Bronchial epithelial cell (primary cell): ENCODE measurements around the gene LMLN. TPM values are rescaled to one million over a fixed set of nuclear protein-coding genes. Genes with fewer than 3 reads are reported as not detected.

Source experiments
- DNase-seq: peaks from one replicate; pipeline ENCODE4 v3.0.0-alpha.2; 2010; ENCODE audit warnings: low read depth
- FAIRE-seq: peaks from 2 replicates; lab custom pipeline; 2011; peaks lifted over from hg19 to GRCh38; lab: Jason Lieb, UNC
- H3K27me3 ChIP-seq: 2 replicates; pipeline ENCODE4 v1.5.1; 2011; ENCODE audit warnings: low read length; ENCODE audit not compliant: control insufficient read depth, insufficient read depth
- H3K36me3 ChIP-seq: 2 replicates; pipeline ENCODE4 v1.5.1; 2011; ENCODE audit warnings: low read length; ENCODE audit not compliant: control insufficient read depth, insufficient read depth
- H3K4me3 ChIP-seq: 2 replicates; pipeline ENCODE4 v1.5.1; 2011; ENCODE audit warnings: mild to moderate bottlenecking, low read depth, low read length, control low read depth
- total RNA-seq: library from RNA; depleted of rRNA; stranded (reverse); fragments of >200 nt; gene quantifications from 2 replicates; pipeline ENCODE4 v1.2.1, GENCODE V29; 2014
- TF ChIP-seq, protein P1 (sequence below): IDR thresholded peaks from 2 replicates; pipeline ENCODE4 v1.5.1; 2011; ENCODE audit warnings: mild to moderate bottlenecking, moderate library complexity, low read length, control low read depth, inconsistent platforms; ENCODE audit not compliant: insufficient read depth, severe bottlenecking

LMLN gene
- total RNA-seq, 1 donor from 2014 or later, result 3.9 TPM

DNA sequence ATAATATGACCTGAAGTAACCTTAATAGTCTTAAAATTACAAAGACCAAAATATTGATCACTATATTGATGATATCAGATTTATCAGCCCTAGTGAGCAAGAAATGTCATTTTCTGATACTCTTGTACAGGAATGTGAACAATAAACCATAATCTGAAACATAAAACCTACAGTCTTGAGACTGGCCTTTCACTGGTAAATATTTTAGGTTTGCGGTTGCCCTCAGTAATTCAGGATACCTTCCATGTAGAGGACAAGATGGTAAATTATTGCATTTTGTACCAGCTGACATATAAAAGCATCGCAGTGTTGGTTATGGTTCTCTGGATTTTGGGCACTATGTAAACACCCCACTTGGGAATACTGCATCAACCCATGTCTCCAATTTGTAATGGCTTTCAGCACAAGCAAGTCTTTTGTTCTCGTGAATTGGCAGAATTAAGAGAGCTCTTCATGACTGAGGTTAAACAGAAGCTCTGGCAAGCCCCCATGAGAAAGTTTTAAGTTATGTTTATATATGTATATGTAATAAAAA is 128.5 kb downstream of the LMLN start:
- Histone ChIP-seq H3K4me3 (no peak overlapping the region), H3K27me3 (peaks cover 16% of the 10 kb centered on the region), H3K36me3 (no peaks in the 10 kb centered on the region)
- FAIRE-seq (peak; percentile 47), DNase-seq (no peak)
- TF ChIP-seq, protein P1, sequence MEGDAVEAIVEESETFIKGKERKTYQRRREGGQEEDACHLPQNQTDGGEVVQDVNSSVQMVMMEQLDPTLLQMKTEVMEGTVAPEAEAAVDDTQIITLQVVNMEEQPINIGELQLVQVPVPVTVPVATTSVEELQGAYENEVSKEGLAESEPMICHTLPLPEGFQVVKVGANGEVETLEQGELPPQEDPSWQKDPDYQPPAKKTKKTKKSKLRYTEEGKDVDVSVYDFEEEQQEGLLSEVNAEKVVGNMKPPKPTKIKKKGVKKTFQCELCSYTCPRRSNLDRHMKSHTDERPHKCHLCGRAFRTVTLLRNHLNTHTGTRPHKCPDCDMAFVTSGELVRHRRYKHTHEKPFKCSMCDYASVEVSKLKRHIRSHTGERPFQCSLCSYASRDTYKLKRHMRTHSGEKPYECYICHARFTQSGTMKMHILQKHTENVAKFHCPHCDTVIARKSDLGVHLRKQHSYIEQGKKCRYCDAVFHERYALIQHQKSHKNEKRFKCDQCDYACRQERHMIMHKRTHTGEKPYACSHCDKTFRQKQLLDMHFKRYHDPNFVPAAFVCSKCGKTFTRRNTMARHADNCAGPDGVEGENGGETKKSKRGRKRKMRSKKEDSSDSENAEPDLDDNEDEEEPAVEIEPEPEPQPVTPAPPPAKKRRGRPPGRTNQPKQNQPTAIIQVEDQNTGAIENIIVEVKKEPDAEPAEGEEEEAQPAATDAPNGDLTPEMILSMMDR, result no peak

DNA sequence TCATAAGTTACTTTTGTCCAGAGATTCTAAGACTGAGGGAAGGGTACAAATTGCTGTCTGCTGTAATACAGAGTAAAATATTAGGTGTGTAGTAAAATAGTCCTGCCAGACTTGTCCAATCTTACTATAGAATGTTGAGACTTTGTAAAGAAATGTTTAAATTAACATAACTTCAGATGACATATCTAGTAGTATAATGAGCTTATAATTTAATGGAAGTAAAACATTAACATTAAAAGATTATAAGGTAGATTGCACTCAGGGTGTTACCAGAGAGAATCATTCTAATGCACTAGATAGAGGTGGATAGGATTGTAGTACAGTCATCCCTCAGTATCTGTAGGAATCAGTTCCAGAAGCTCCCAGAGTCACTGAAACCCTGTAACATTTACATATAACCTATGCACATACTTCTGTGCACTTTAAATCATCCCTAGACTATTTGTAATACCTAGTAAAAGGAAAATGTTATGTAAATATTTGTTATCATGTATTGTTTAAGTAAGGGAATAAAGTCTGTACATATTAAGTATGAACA is 130.8 kb downstream of the LMLN start:
- H3K36me3 ChIP-seq, result no peaks in the 10 kb centered on the region
- no peak for DNase-seq
- H3K27me3 ChIP-seq, result peaks cover 17% of the 10 kb centered on the region
- TF ChIP-seq, protein P1, result no peak
- FAIRE-seq, result no peak
- H3K4me3 ChIP-seq, result no peak overlapping the region

DNA sequence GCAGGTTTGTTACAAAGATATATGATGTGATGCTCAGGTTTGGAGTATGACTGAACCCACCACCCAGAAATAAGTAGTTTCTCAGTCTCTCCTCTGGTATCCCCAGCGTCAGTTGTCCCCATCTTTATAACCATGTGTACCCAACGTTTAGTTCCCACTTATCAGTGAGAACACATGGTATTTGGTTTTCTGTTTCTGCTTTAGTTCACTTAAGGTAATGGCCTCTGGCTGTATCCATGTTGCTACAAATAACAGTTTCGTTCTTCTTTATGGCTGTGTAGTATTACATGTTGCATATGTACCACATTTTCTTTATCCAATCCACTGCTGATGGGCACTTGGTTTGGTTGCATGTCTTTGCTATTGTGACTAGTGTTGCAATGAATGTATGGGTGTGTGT is 132.3 kb downstream of the LMLN start:
- TF ChIP-seq, protein P1, result no peak
- Histone ChIP-seq H3K4me3 (no peak overlapping the region), H3K36me3 (no peaks in the 10 kb centered on the region), H3K27me3 (peaks cover 16% of the 10 kb centered on the region)
- DNase-seq (no peak), FAIRE-seq (no peak)

DNA sequence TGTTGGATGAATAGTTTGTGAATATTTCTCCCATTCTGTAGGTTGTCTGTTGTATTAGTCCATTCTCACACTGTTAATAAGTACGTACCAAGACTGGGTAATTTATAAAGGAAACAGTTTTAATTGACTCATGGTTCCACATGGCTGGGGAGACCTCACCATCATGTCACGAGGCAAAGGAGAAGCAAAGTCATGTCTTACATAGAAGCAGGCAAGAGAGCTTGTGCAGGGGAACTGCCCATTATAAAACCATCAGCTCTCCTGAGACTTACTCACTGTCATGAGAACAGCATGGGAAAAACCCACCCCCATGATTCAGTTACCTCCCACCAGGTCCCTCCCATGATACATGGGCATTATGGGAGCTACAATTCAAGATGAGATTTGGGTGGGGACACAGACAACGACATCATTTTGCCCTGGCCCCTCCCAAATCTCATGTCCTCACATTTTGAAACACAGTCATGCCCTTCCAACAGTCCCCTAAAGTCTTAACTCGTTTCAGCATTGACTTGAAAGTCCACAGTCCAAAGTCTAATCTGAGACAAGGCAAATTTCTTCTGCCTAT is 133.2 kb downstream of the LMLN start:
- peaks cover 11% of the 10 kb centered on the region for H3K27me3 ChIP-seq
- no peaks in the 10 kb centered on the region for H3K36me3 ChIP-seq
- no peak overlapping the region for H3K4me3 ChIP-seq
- FAIRE-seq (no peak), DNase-seq (no peak)
- TF ChIP-seq, protein P1, result no peak

Other genes starting within 250 kb of the LMLN start
- gene RUBCN, start 223.3 kb upstream of the LMLN start, total RNA-seq, result 9.2 and 10.8 TPM in 2 replicates
- gene FYTTD1, start 210.3 kb upstream of the LMLN start, total RNA-seq, result 37.9 and 47.4 TPM in 2 replicates
- 25.5 and 33.8 TPM in 2 replicates for gene LRCH3, start 169.0 kb upstream of the LMLN start, total RNA-seq
- 648 and 676 TPM in 2 replicates for gene RPL35A, start 10.0 kb upstream of the LMLN start, total RNA-seq